NCI-H510A (cell line): Measurements from ENCODE around the gene PLCL2.

Source experiments
- DNase-seq: peaks from one replicate; lab custom pipeline; 2025; lab: John Stamatoyannopoulos, UW

Gene PLCL2

GRCh38 chr3:16884748-16885592, at the start of gene PLCL2:
Gene PLCL2, plus strand, starts transcription at chr3:16884955. Its CDS starts 85 bp downstream, at chr3:16885040.
- DNase-seq: no peak

- no peak for DNase-seq
Observed at GRCh38 chr3:16836505-16837237, 48.1 kb upstream of the PLCL2 start.

GRCh38 chr3:16837602-16838001, 47.2 kb upstream of the PLCL2 start:
- no peak for DNase-seq

GRCh38 chr3:16838561-16838960, 46.2 kb upstream of the PLCL2 start:
- no peak for DNase-seq

- DNase-seq: no peak
Observed at GRCh38 chr3:16839271-16840100, 45.3 kb upstream of the PLCL2 start.

GRCh38 chr3:16840101-16840424, 44.7 kb upstream of the PLCL2 start:
- no peak for DNase-seq

GRCh38 chr3:16841041-16841753, 43.6 kb upstream of the PLCL2 start:
- DNase-seq: no peak

- DNase-seq: no peak
Observed at GRCh38 chr3:16841904-16842271, 42.9 kb upstream of the PLCL2 start.

GRCh38 chr3:16842272-16843270, 42.2 kb upstream of the PLCL2 start:
- no peak for DNase-seq

- DNase-seq: no peak
Observed at GRCh38 chr3:16844222-16844621, 40.5 kb upstream of the PLCL2 start.

GRCh38 chr3:16844791-16845190, 40.0 kb upstream of the PLCL2 start:
- no peak for DNase-seq

- DNase-seq: no peak
Observed at GRCh38 chr3:16846373-16847080, 38.2 kb upstream of the PLCL2 start.

- DNase-seq: no peak
Observed at GRCh38 chr3:16848007-16848406, 36.7 kb upstream of the PLCL2 start.

GRCh38 chr3:16849229-16849628, 35.5 kb upstream of the PLCL2 start:
- peak; percentile 53 for DNase-seq

- DNase-seq: no peak
Observed at GRCh38 chr3:16849795-16850194, 35.0 kb upstream of the PLCL2 start.

- no peak for DNase-seq
Observed at GRCh38 chr3:16855497-16855896, 29.3 kb upstream of the PLCL2 start.

GRCh38 chr3:16860234-16860633, 24.5 kb upstream of the PLCL2 start:
- no peak for DNase-seq

GRCh38 chr3:16861432-16861831, 23.3 kb upstream of the PLCL2 start:
- DNase-seq: no peak

- DNase-seq: no peak
Observed at GRCh38 chr3:16864610-16865313, 20.0 kb upstream of the PLCL2 start.
